H1 (cell line): ENCODE measurements around the gene ARHGAP21. TPM values are rescaled to one million over a fixed set of nuclear protein-coding genes. Genes with fewer than 3 reads are reported as not detected.

Experiments
- CEBPB ChIP-seq: IDR thresholded peaks from 2 replicates; pipeline ENCODE4 v1.6.1; 2012; ENCODE audit warnings: low read depth, low read length
- FOSL1 ChIP-seq: IDR thresholded peaks from 2 replicates; pipeline ENCODE4 v1.6.1; 2011; ENCODE audit warnings: mild to moderate bottlenecking, low read depth, low read length, moderate library complexity; ENCODE audit not compliant: insufficient read depth
- HDAC2 ChIP-seq, 2 experiments: fragments of 300-600 bp in 1 of 2; sonication (generic) in 1 of 2; IDR thresholded peaks; 2 replicates each; pipeline ENCODE4 v1.6.1; 2011 to 2012; ENCODE audit warnings: low read depth in 2 of 2, low read length in 2 of 2, mild to moderate bottlenecking in 2 of 2, moderate library complexity in 2 of 2, borderline replicate concordance in 1 of 2, inconsistent platforms in 1 of 2
- TBP ChIP-seq: IDR thresholded peaks from 2 replicates; pipeline ENCODE4 v1.6.1; 2011; ENCODE audit warnings: low read depth, low read length, improper control_type of control experiment
- polyA plus RNA-seq, 7 experiments: library from polyadenylated mRNA; depleted of rRNA in 3 of 7; stranded (reverse) in 5 of 7; unstranded in 2 of 7; fragments of >200 nt in 5 of 7; fragments of 200-250 nt in 2 of 7; gene quantifications; 1 replicate in 5 of 7; 2 replicates in 1 of 7; 4 replicates in 1 of 7; pipeline versions ENCODE4 v1.2.1 to v1.2.3, GENCODE V29; 2011 to 2013; ENCODE audit warnings: missing spikeins in 2 of 7, mixed read lengths in 2 of 7
- total RNA-seq: library from RNA; stranded (reverse); fragmentation: NEBNext Ultra II Directional; extraction: Animal tissue kit (Norgen Biotek cat#: 25700); gene quantifications from 2 replicates; pipeline ENCODE4 v1.2.1, GENCODE V29; 2021
- TF ChIP-seq, protein P1 (sequence below): IDR thresholded peaks from 2 replicates; pipeline ENCODE4 v1.6.1; 2011; ENCODE audit warnings: low read length, improper control_type of control experiment
- TF ChIP-seq, protein P2 (sequence below): fragments of 300-600 bp; sonication (generic); IDR thresholded peaks from 2 replicates; pipeline ENCODE4 v1.7.1; 2012; ENCODE audit warnings: low read length, moderate library complexity, mild to moderate bottlenecking, inconsistent platforms; ENCODE audit not compliant: insufficient replicate concordance

ARHGAP21 gene
- total and polyA plus RNA-seq, 2 of the 8 experiments (the other 6 are each of a cell fraction or from before 2014, with no cell fraction given): 14.4 to 35.3 TPM

DNA sequence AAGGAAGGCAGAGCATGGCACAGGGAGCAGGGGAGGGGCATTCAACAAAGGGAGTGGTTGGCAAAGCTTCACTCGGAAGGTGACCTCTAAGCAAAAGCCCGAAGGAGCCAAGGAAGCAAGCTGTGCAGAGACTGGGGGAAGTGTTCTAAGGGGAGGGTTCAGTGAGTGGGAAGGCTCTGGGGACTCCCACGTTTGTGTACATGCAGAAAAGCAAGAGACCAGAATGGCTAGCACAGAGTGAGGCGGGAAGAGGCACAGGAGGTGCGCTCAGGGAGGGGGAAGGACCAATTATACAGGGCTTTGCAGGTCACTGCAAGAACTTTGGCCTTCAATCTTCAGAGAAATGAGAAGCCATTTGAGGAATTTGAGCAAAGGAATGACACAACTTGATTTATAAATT lies 7.4 kb downstream of the ARHGAP21 start (continued):
- TF ChIP-seq, protein P1, sequence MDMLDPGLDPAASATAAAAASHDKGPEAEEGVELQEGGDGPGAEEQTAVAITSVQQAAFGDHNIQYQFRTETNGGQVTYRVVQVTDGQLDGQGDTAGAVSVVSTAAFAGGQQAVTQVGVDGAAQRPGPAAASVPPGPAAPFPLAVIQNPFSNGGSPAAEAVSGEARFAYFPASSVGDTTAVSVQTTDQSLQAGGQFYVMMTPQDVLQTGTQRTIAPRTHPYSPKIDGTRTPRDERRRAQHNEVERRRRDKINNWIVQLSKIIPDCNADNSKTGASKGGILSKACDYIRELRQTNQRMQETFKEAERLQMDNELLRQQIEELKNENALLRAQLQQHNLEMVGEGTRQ: no peak
- TF ChIP-seq TBP (no peak), FOSL1 (no peak), HDAC2 (IDR thresholded peaks at IDR 0.05; ENCODE audit: borderline replicate concordance in 1 of 2, low read depth in 2 of 2, low read length in 2 of 2) (no peak), CEBPB (no peak)
- TF ChIP-seq, protein P2, sequence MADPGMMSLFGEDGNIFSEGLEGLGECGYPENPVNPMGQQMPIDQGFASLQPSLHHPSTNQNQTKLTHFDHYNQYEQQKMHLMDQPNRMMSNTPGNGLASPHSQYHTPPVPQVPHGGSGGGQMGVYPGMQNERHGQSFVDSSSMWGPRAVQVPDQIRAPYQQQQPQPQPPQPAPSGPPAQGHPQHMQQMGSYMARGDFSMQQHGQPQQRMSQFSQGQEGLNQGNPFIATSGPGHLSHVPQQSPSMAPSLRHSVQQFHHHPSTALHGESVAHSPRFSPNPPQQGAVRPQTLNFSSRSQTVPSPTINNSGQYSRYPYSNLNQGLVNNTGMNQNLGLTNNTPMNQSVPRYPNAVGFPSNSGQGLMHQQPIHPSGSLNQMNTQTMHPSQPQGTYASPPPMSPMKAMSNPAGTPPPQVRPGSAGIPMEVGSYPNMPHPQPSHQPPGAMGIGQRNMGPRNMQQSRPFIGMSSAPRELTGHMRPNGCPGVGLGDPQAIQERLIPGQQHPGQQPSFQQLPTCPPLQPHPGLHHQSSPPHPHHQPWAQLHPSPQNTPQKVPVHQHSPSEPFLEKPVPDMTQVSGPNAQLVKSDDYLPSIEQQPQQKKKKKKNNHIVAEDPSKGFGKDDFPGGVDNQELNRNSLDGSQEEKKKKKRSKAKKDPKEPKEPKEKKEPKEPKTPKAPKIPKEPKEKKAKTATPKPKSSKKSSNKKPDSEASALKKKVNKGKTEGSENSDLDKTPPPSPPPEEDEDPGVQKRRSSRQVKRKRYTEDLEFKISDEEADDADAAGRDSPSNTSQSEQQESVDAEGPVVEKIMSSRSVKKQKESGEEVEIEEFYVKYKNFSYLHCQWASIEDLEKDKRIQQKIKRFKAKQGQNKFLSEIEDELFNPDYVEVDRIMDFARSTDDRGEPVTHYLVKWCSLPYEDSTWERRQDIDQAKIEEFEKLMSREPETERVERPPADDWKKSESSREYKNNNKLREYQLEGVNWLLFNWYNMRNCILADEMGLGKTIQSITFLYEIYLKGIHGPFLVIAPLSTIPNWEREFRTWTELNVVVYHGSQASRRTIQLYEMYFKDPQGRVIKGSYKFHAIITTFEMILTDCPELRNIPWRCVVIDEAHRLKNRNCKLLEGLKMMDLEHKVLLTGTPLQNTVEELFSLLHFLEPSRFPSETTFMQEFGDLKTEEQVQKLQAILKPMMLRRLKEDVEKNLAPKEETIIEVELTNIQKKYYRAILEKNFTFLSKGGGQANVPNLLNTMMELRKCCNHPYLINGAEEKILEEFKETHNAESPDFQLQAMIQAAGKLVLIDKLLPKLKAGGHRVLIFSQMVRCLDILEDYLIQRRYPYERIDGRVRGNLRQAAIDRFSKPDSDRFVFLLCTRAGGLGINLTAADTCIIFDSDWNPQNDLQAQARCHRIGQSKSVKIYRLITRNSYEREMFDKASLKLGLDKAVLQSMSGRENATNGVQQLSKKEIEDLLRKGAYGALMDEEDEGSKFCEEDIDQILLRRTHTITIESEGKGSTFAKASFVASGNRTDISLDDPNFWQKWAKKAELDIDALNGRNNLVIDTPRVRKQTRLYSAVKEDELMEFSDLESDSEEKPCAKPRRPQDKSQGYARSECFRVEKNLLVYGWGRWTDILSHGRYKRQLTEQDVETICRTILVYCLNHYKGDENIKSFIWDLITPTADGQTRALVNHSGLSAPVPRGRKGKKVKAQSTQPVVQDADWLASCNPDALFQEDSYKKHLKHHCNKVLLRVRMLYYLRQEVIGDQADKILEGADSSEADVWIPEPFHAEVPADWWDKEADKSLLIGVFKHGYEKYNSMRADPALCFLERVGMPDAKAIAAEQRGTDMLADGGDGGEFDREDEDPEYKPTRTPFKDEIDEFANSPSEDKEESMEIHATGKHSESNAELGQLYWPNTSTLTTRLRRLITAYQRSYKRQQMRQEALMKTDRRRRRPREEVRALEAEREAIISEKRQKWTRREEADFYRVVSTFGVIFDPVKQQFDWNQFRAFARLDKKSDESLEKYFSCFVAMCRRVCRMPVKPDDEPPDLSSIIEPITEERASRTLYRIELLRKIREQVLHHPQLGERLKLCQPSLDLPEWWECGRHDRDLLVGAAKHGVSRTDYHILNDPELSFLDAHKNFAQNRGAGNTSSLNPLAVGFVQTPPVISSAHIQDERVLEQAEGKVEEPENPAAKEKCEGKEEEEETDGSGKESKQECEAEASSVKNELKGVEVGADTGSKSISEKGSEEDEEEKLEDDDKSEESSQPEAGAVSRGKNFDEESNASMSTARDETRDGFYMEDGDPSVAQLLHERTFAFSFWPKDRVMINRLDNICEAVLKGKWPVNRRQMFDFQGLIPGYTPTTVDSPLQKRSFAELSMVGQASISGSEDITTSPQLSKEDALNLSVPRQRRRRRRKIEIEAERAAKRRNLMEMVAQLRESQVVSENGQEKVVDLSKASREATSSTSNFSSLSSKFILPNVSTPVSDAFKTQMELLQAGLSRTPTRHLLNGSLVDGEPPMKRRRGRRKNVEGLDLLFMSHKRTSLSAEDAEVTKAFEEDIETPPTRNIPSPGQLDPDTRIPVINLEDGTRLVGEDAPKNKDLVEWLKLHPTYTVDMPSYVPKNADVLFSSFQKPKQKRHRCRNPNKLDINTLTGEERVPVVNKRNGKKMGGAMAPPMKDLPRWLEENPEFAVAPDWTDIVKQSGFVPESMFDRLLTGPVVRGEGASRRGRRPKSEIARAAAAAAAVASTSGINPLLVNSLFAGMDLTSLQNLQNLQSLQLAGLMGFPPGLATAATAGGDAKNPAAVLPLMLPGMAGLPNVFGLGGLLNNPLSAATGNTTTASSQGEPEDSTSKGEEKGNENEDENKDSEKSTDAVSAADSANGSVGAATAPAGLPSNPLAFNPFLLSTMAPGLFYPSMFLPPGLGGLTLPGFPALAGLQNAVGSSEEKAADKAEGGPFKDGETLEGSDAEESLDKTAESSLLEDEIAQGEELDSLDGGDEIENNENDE: no peak
